DND-41 (cell line): ENCODE results near the gene NTM.

Experiments used
- ATAC-seq: fragments of 200-7000 bp; cut with Tn5 transposase; 3 replicates; pipeline ENCODE4 v1.9.1; 2021; ENCODE audit warnings: low read depth; ENCODE audit not compliant: insufficient read depth
- DNase-seq: peaks from one replicate; pipeline ENCODE4 v3.0.0-alpha.2; 2020
- H2AFZ ChIP-seq: 2 replicates; pipeline ENCODE4 v1.6.0; 2012; ENCODE audit warnings: low read depth, low read length
- H3K27ac ChIP-seq: 2 replicates; pipeline ENCODE4 v1.5.1; 2012; ENCODE audit warnings: low read length, inconsistent platforms
- H3K27me3 ChIP-seq: fragments of 200-600 bp; sonication (generic); 2 replicates; pipeline ENCODE4 v1.6.0; 2012; ENCODE audit warnings: low read length, mild to moderate bottlenecking, inconsistent platforms; ENCODE audit not compliant: insufficient read depth, poor library complexity
- H3K36me3 ChIP-seq: 2 replicates; pipeline ENCODE4 v1.5.1; 2012; ENCODE audit warnings: low read length, inconsistent platforms; ENCODE audit not compliant: insufficient read depth
- H3K4me1 ChIP-seq: 2 replicates; pipeline ENCODE4 v1.5.1; 2012; ENCODE audit warnings: mild to moderate bottlenecking, low read length; ENCODE audit not compliant: insufficient read depth
- H3K4me2 ChIP-seq: 2 replicates; pipeline ENCODE4 v1.6.0; 2012; ENCODE audit warnings: mild to moderate bottlenecking, moderate library complexity, low read length, inconsistent platforms; ENCODE audit not compliant: insufficient read depth
- H3K4me3 ChIP-seq, 2 experiments: fragments of 200-600 bp in 1 of 2; shearing (Covaris generic) in 1 of 2; 2 replicates each; pipeline ENCODE4 v1.5.1; 2012 to 2016; ENCODE audit warnings: inconsistent platforms in 2 of 2, low read length in 2 of 2, mild to moderate bottlenecking in 2 of 2, low read depth in 1 of 2, moderate library complexity in 1 of 2
- H3K79me2 ChIP-seq: 2 replicates; pipeline ENCODE4 v1.6.0; 2012; ENCODE audit warnings: low read length, inconsistent platforms; ENCODE audit not compliant: insufficient read depth
- H3K9ac ChIP-seq: 2 replicates; pipeline ENCODE4 v1.6.0; 2012; ENCODE audit warnings: low read depth, mild to moderate bottlenecking, inconsistent platforms, low read length, moderate library complexity
- H3K9me3 ChIP-seq: 2 replicates; pipeline ENCODE4 v1.5.1; 2012; ENCODE audit warnings: low read length, moderate library complexity, mild to moderate bottlenecking, inconsistent platforms; ENCODE audit not compliant: insufficient read depth, severe bottlenecking
- H4K20me1 ChIP-seq: 2 replicates; pipeline ENCODE4 v1.6.0; 2012; ENCODE audit warnings: low read length; ENCODE audit not compliant: insufficient read depth
- EZH2 ChIP-seq: IDR thresholded peaks from 3 replicates; pipeline ENCODE4 v1.6.1; 2012; ENCODE audit warnings: borderline replicate concordance, low read depth, mild to moderate bottlenecking, moderate library complexity, low read length, inconsistent platforms; ENCODE audit not compliant: severe bottlenecking
- TF ChIP-seq, protein P1 (sequence below): IDR thresholded peaks from 2 replicates; pipeline ENCODE4 v1.5.1; 2012; ENCODE audit warnings: borderline replicate concordance, low read length, moderate library complexity, mild to moderate bottlenecking; ENCODE audit not compliant: poor library complexity, severe bottlenecking; ENCODE audit errors: extremely low read depth

The NTM gene

DNA sequence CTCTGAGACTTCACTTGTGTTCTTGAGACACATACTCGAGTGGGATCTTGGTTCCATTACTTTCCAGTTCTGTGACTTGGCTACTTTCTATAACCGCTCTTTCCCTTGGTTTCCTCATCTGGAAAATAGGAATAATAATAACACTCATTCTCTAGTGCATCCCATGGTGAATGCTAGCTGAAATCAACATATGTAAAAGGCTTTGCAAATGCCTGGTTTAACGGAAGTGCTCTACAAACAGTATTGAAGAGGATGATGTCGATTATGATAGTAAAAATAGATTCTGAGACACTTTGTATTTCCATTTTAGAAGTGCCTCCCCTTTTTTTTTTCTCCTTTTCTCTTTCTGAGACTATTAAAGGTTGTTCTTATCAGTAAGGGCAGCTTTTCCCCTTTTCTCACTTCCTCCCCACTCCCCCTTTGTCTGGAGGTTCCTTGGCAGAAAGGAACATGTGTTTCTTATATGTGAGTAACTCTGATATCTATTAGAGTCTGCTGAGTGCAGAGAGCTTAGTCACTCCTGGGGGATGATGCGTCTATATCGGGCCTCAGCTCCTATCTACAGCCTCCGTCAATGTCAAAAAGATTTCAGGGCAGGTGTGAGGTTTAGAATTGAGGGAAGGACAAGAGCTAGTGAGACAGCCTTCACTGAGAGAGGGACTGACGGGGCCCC is 489.3 kb downstream of the NTM start:
- no peaks in the 10 kb centered on the region for H4K20me1 ChIP-seq
- TF ChIP-seq, protein P1, sequence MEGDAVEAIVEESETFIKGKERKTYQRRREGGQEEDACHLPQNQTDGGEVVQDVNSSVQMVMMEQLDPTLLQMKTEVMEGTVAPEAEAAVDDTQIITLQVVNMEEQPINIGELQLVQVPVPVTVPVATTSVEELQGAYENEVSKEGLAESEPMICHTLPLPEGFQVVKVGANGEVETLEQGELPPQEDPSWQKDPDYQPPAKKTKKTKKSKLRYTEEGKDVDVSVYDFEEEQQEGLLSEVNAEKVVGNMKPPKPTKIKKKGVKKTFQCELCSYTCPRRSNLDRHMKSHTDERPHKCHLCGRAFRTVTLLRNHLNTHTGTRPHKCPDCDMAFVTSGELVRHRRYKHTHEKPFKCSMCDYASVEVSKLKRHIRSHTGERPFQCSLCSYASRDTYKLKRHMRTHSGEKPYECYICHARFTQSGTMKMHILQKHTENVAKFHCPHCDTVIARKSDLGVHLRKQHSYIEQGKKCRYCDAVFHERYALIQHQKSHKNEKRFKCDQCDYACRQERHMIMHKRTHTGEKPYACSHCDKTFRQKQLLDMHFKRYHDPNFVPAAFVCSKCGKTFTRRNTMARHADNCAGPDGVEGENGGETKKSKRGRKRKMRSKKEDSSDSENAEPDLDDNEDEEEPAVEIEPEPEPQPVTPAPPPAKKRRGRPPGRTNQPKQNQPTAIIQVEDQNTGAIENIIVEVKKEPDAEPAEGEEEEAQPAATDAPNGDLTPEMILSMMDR: no peak
- no peak for TF ChIP-seq EZH2
- H3K79me2 ChIP-seq: no peaks in the 10 kb centered on the region
- H3K9me3 ChIP-seq: no peaks in the 10 kb centered on the region
- H3K4me2 ChIP-seq: no peak overlapping the region
- no peak for ATAC-seq
- no peak overlapping the region for H3K27ac ChIP-seq
- no peak overlapping the region for H3K4me3 ChIP-seq
- H3K9ac ChIP-seq: no peak overlapping the region
- no peaks in the 10 kb centered on the region for H3K4me1 ChIP-seq
- no peak overlapping the region for H2AFZ ChIP-seq
- H3K36me3 ChIP-seq: no peaks in the 10 kb centered on the region
- no peak for DNase-seq
- peaks cover 15% of the 10 kb centered on the region for H3K27me3 ChIP-seq

DNA sequence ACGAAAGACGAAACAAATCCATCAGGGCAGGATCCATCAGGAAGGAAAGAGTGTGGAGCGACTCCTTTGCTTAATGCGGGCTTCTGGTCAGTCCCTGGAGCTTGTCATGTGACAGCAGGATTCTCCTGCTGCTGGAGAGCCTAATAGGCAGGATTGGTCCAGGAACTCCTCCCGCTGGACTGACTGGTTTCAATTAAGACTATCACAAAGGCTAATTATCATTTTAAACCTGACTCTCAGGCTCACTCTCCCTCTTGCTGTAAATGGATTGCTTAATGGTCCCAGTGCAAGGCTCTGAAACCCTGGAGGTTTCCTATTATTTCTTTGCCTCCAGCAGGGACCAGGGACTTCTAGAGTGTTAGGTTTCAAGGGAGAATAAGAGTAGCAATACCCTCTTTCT is 493.8 kb downstream of the NTM start:
- no peak overlapping the region for H3K4me3 ChIP-seq
- DNase-seq (no peak), ATAC-seq (no peak)

DNA sequence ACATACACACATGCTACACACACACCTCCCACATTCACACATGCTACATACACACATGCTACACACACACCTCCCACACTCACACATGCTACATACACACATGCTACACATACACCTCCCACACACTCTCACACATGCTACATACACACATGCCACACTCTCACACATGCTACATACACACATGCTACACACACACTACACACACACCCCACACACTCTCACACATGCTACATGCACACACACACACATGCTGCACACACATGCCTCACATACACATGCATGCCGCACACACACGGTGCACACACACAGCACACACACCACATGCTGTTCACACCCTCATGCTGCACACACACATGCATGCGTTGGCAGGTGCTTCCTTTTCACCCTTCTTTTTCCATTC is 495.4 kb downstream of the NTM start:
- no peak for TF ChIP-seq EZH2
- TF ChIP-seq, protein P1: no peak
- no peak overlapping the region for H3K27ac ChIP-seq
- no peak overlapping the region for H3K4me2 ChIP-seq
- no peak overlapping the region for H2AFZ ChIP-seq
- no peaks in the 10 kb centered on the region for H3K4me1 ChIP-seq
- H3K79me2 ChIP-seq: no peaks in the 10 kb centered on the region
- no peak for DNase-seq
- H3K36me3 ChIP-seq: no peaks in the 10 kb centered on the region
- H3K4me3 ChIP-seq: no peak overlapping the region
- H3K9me3 ChIP-seq: no peaks in the 10 kb centered on the region
- no peaks in the 10 kb centered on the region for H4K20me1 ChIP-seq
- ATAC-seq: no peak
- H3K9ac ChIP-seq: no peak overlapping the region
- peaks cover 21% of the 10 kb centered on the region for H3K27me3 ChIP-seq

More for the DNA sequence above, 493.8 kb downstream of the NTM start:
- H3K36me3 ChIP-seq: no peaks in the 10 kb centered on the region
- H3K4me2 ChIP-seq: no peak overlapping the region
- H4K20me1 ChIP-seq: no peaks in the 10 kb centered on the region
- H3K4me1 ChIP-seq: no peaks in the 10 kb centered on the region
- H2AFZ ChIP-seq: no peak overlapping the region
- H3K9ac ChIP-seq: no peak overlapping the region
- H3K9me3 ChIP-seq: no peaks in the 10 kb centered on the region
- peaks cover 15% of the 10 kb centered on the region for H3K27me3 ChIP-seq
- TF ChIP-seq, protein P1: no peak
- H3K79me2 ChIP-seq: no peaks in the 10 kb centered on the region
- no peak overlapping the region for H3K27ac ChIP-seq
